ENCODE results near the gene CDC42BPB.

DNA sequence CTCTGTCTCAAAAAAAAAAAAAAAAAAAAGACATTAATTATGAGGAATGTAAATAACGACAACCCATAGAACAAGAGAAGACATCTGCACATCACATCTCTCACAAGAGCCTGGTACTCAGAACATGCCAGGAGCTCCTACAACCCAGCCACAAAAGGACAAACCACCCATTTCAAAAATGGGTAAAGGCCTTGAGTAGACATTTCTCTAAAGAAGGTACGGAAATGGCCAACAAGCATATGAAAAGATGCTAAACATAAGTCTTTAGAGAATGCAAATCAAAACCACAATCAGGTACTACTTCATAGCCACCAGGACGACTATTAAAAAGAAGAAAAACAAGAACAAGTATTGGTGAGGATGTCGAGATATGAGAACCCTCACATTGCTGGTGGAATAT, 121.6 kb downstream of the CDC42BPB start:
- TF ChIP-seq, protein P1, sequence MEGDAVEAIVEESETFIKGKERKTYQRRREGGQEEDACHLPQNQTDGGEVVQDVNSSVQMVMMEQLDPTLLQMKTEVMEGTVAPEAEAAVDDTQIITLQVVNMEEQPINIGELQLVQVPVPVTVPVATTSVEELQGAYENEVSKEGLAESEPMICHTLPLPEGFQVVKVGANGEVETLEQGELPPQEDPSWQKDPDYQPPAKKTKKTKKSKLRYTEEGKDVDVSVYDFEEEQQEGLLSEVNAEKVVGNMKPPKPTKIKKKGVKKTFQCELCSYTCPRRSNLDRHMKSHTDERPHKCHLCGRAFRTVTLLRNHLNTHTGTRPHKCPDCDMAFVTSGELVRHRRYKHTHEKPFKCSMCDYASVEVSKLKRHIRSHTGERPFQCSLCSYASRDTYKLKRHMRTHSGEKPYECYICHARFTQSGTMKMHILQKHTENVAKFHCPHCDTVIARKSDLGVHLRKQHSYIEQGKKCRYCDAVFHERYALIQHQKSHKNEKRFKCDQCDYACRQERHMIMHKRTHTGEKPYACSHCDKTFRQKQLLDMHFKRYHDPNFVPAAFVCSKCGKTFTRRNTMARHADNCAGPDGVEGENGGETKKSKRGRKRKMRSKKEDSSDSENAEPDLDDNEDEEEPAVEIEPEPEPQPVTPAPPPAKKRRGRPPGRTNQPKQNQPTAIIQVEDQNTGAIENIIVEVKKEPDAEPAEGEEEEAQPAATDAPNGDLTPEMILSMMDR (IDR thresholded peaks at IDR 0.05) = no peak
- no peak for TF ChIP-seq POLR2A (IDR thresholded peaks at IDR 0.05)
